Measurements from ENCODE around the gene BRSK2.

The BRSK2 gene

GRCh38 chr11:1445741-1446445 lies 56.2 kb downstream of the BRSK2 start:
- in situ Hi-C loops (cut with HindIII; ENCODE audit: low pct_unique_long_range_greater_than_20kb, low sequenced_read_pairs) = no loop called here
- TF ChIP-seq JUND (IDR thresholded peaks at IDR 0.05; ENCODE audit: low read depth) = no peak
- peak in 1 of 2 experiments; percentile 36 for DNase-seq (ENCODE audit: low read depth in 1 of 2, low spot score in 1 of 2)

- TF ChIP-seq JUND (IDR thresholded peaks at IDR 0.05; ENCODE audit: low read depth) = no peak
- in situ Hi-C loops (cut with HindIII; ENCODE audit: low pct_unique_long_range_greater_than_20kb, low sequenced_read_pairs) = no loop called here
- no peak for DNase-seq (ENCODE audit: low read depth in 1 of 2, low spot score in 1 of 2)
Observed at GRCh38 chr11:1446623-1447022, 56.9 kb downstream of the BRSK2 start.

GRCh38 chr11:1447845-1448825 lies 58.4 kb downstream of the BRSK2 start:
- in situ Hi-C loops (cut with HindIII; ENCODE audit: low pct_unique_long_range_greater_than_20kb, low sequenced_read_pairs) = no loop called here
- DNase-seq (ENCODE audit: low read depth in 1 of 2, low spot score in 1 of 2) = no peak
- TF ChIP-seq JUND (IDR thresholded peaks at IDR 0.05; ENCODE audit: low read depth) = no peak

GRCh38 chr11:1448882-1449281 lies 59.1 kb downstream of the BRSK2 start:
- in situ Hi-C loops (cut with HindIII; ENCODE audit: low pct_unique_long_range_greater_than_20kb, low sequenced_read_pairs) = no loop called here
- TF ChIP-seq JUND (IDR thresholded peaks at IDR 0.05; ENCODE audit: low read depth) = no peak
- no peak for DNase-seq (ENCODE audit: low read depth in 1 of 2, low spot score in 1 of 2)

GRCh38 chr11:1449490-1450243 lies 59.9 kb downstream of the BRSK2 start:
- TF ChIP-seq JUND (IDR thresholded peaks at IDR 0.05; ENCODE audit: low read depth) = no peak
- DNase-seq (ENCODE audit: low read depth in 1 of 2, low spot score in 1 of 2) = no peak
- in situ Hi-C loops (cut with HindIII; ENCODE audit: low pct_unique_long_range_greater_than_20kb, low sequenced_read_pairs) = no loop called here

- in situ Hi-C loops (cut with HindIII; ENCODE audit: low pct_unique_long_range_greater_than_20kb, low sequenced_read_pairs) = no loop called here
- no peak for DNase-seq (ENCODE audit: low read depth in 1 of 2, low spot score in 1 of 2)
- TF ChIP-seq JUND (IDR thresholded peaks at IDR 0.05; ENCODE audit: low read depth) = no peak
Observed at GRCh38 chr11:1450344-1450875, 60.7 kb downstream of the BRSK2 start.

- no peak for TF ChIP-seq JUND (IDR thresholded peaks at IDR 0.05; ENCODE audit: low read depth)
- in situ Hi-C loops (cut with HindIII; ENCODE audit: low pct_unique_long_range_greater_than_20kb, low sequenced_read_pairs) = no loop called here
- DNase-seq (ENCODE audit: low read depth in 1 of 2, low spot score in 1 of 2) = peak in 1 of 2 experiments; percentile 48
Observed at GRCh38 chr11:1450949-1451710, 61.4 kb downstream of the BRSK2 start.

GRCh38 chr11:1451781-1452470 lies 62.2 kb downstream of the BRSK2 start:
- peak; percentile 63 to 78 for DNase-seq (ENCODE audit: low read depth in 1 of 2, low spot score in 1 of 2)
- in situ Hi-C loops (cut with HindIII; ENCODE audit: low pct_unique_long_range_greater_than_20kb, low sequenced_read_pairs) = no loop called here
- TF ChIP-seq JUND (IDR thresholded peaks at IDR 0.05; ENCODE audit: low read depth) = no peak

GRCh38 chr11:1452744-1453143 lies 63.0 kb downstream of the BRSK2 start:
- DNase-seq (ENCODE audit: low read depth in 1 of 2, low spot score in 1 of 2) = no peak
- in situ Hi-C loops (cut with HindIII; ENCODE audit: low pct_unique_long_range_greater_than_20kb, low sequenced_read_pairs) = no loop called here
- no peak for TF ChIP-seq JUND (IDR thresholded peaks at IDR 0.05; ENCODE audit: low read depth)

GRCh38 chr11:1453611-1454034 lies 63.9 kb downstream of the BRSK2 start:
- DNase-seq (ENCODE audit: low read depth in 1 of 2, low spot score in 1 of 2) = peak; percentile 88 to 96
- no peak for TF ChIP-seq JUND (IDR thresholded peaks at IDR 0.05; ENCODE audit: low read depth)
- in situ Hi-C loops (cut with HindIII; ENCODE audit: low pct_unique_long_range_greater_than_20kb, low sequenced_read_pairs) = no loop called here

GRCh38 chr11:1454576-1454975 lies 64.8 kb downstream of the BRSK2 start:
- in situ Hi-C loops (cut with HindIII; ENCODE audit: low pct_unique_long_range_greater_than_20kb, low sequenced_read_pairs) = no loop called here
- no peak for TF ChIP-seq JUND (IDR thresholded peaks at IDR 0.05; ENCODE audit: low read depth)
- no peak for DNase-seq (ENCODE audit: low read depth in 1 of 2, low spot score in 1 of 2)
